HCT116 (cell line): ENCODE results near the gene SLC35D1. TPM values are rescaled to one million over a fixed set of nuclear protein-coding genes. Genes with fewer than 3 reads are reported as not detected.

Source experiments
- ATAC-seq: fragments of 200-7000 bp; cut with Tn5 transposase; 2 replicates; pipeline ENCODE4 v1.9.1; 2020; ENCODE audit warnings: mild to moderate bottlenecking, moderate library complexity
- BruUV-seq: library from RNA; stranded (reverse); fragments of 400-500 nt; replicated peaks from 2 replicates; lab custom pipeline; 2021; lab: Mats Ljungman, UMichigan
- CTCF ChIA-PET: fragments of 300-600 bp; sonication (Branson Sonifier 250); formaldehyde crosslinking; loops from one replicate; lab custom pipeline; 2021; ENCODE audit warnings: antibody characterized with exemption; lab: Charles Lee
- POLR2A ChIA-PET: fragments of 300-600, 350-600 bp; sonication (Branson Sonifier 250); formaldehyde crosslinking; loops from one replicate; lab custom pipeline; 2021; ENCODE audit warnings: antibody characterized with exemption; lab: Charles Lee
- RAD21 ChIA-PET, 2 experiments: fragments of 300-600 bp; sonication (Branson Sonifier 250); formaldehyde crosslinking; loops; one replicate each; lab custom pipeline; 2023; ENCODE audit warnings: low total read pairs in 2 of 2; ENCODE audit not compliant: uncharacterized antibody in 2 of 2, unreplicated experiment in 2 of 2, low non-redundant PET in 1 of 2; lab: Charles Lee
- DNase-seq: peaks from one replicate; pipeline ENCODE4 v3.0.0-alpha.2; 2010; ENCODE audit warnings: low read depth, low spot score
- H2AFZ ChIP-seq: fragments of 200-600 bp; shearing (Covaris generic), sonication (generic); 2 replicates; pipeline ENCODE4 v1.6.1; 2017; ENCODE audit warnings: low read depth, mixed run types, mixed read lengths, antibody characterized with exemption, low read length; ENCODE audit not compliant: poor library complexity, severe bottlenecking
- H3K27ac ChIP-seq: 2 replicates; pipeline ENCODE4 v1.5.1; 2012; ENCODE audit warnings: low read depth, low read length
- H3K27me3 ChIP-seq: fragments of 200-600 bp; sonication (generic); 2 replicates; pipeline ENCODE4 v1.6.1; 2016; ENCODE audit warnings: mixed run types, low read length, mixed read lengths; ENCODE audit not compliant: insufficient read depth
- H3K36me3 ChIP-seq, 2 experiments: fragments of 200-500 bp in 1 of 2; fragments of 200-600 bp in 1 of 2; sonication (Bioruptor generic) in 1 of 2; sonication (generic) in 1 of 2; 2 replicates each; pipeline versions ENCODE4 v1.5.1 to v1.6.1; 2014 to 2016; ENCODE audit warnings: low read length in 2 of 2, inconsistent platforms in 1 of 2, mixed read lengths in 1 of 2, mixed run types in 1 of 2; ENCODE audit not compliant: insufficient read depth in 2 of 2, control insufficient read depth in 1 of 2
- H3K4me1 ChIP-seq, 2 experiments: fragments of 200-600 bp in 1 of 2; sonication (generic) in 1 of 2; 2 replicates each; pipeline versions ENCODE4 v1.5.1 to v1.6.1; 2012 to 2017; ENCODE audit warnings: low read length in 2 of 2, inconsistent platforms in 1 of 2, mild to moderate bottlenecking in 1 of 2, mixed read lengths in 1 of 2, mixed run types in 1 of 2, moderate library complexity in 1 of 2; ENCODE audit not compliant: insufficient read depth in 2 of 2, control insufficient read depth in 1 of 2
- H3K4me2 ChIP-seq: fragments of 200-600 bp; sonication (generic); 2 replicates; pipeline ENCODE4 v1.6.1; 2017; ENCODE audit warnings: mixed run types, low read length, mixed read lengths
- H3K4me3 ChIP-seq, 2 experiments: fragments of 200-600 bp in 1 of 2; sonication (generic) in 1 of 2; replicated peaks in 1 of 2; 2 replicates each; pipeline ENCODE4 v1.5.1; 2011 to 2016; ENCODE audit warnings: low read length in 2 of 2, control low read depth in 1 of 2, low read depth in 1 of 2, mild to moderate bottlenecking in 1 of 2, mixed read lengths in 1 of 2, mixed run types in 1 of 2
- H3K79me2 ChIP-seq: fragments of 200-600 bp; sonication (generic); 2 replicates; pipeline ENCODE4 v1.6.1; 2017; ENCODE audit warnings: mild to moderate bottlenecking, mixed run types, low read length, moderate library complexity, mixed read lengths; ENCODE audit not compliant: insufficient read depth
- H3K9ac ChIP-seq: fragments of 200-600 bp; sonication (generic); 2 replicates; pipeline ENCODE4 v1.6.1; 2016; ENCODE audit warnings: low read length, mixed read lengths
- H3K9me2 ChIP-seq: fragments of 200-600 bp; sonication (generic), shearing (Covaris generic); 2 replicates; pipeline ENCODE4 v1.6.1; 2017; ENCODE audit warnings: mixed run types, mild to moderate bottlenecking, moderate library complexity; ENCODE audit not compliant: insufficient read depth
- H3K9me3 ChIP-seq, 2 experiments: fragments of 200-500 bp in 1 of 2; fragments of 200-600 bp in 1 of 2; sonication (Bioruptor generic) in 1 of 2; sonication (generic) in 1 of 2; 2 replicates each; pipeline ENCODE4 v1.6.1; 2014 to 2017; ENCODE audit warnings: low read length in 2 of 2, mixed read lengths in 2 of 2, inconsistent platforms in 1 of 2, low read depth in 1 of 2, mild to moderate bottlenecking in 1 of 2, mixed run types in 1 of 2, moderate library complexity in 1 of 2; ENCODE audit not compliant: control insufficient read depth in 1 of 2, insufficient read depth in 1 of 2
- H4K20me1 ChIP-seq: fragments of 200-600 bp; sonication (generic), shearing (Covaris generic); 2 replicates; pipeline ENCODE4 v1.6.1; 2017; ENCODE audit warnings: mixed run types, mild to moderate bottlenecking, moderate library complexity; ENCODE audit not compliant: insufficient read depth
- CEBPB ChIP-seq: IDR thresholded peaks from 2 replicates; pipeline ENCODE4 v1.6.1; 2012; ENCODE audit warnings: low read depth
- CTCF ChIP-seq, 3 experiments: fragments of 200-600 bp in 1 of 3; sonication (generic) in 1 of 3; IDR thresholded peaks in 2 of 3; conservative IDR thresholded peaks in 1 of 3; 2 replicates each; pipeline ENCODE4 v1.5.1; 2012 to 2017; ENCODE audit warnings: low read depth in 2 of 3, low read length in 2 of 3, antibody characterized with exemption in 1 of 3, borderline replicate concordance in 1 of 3, control low read depth in 1 of 3, mild to moderate bottlenecking in 1 of 3, mixed read lengths in 1 of 3, mixed run types in 1 of 3, moderate library complexity in 1 of 3; ENCODE audit not compliant: insufficient read depth in 1 of 3
- EGR1 ChIP-seq: IDR thresholded peaks from 2 replicates; pipeline ENCODE4 v1.6.1; 2012; ENCODE audit warnings: low read depth
- ELF1 ChIP-seq: IDR thresholded peaks from 2 replicates; pipeline ENCODE4 v1.6.1; 2012; ENCODE audit warnings: low read depth, borderline replicate concordance
- EZH2 ChIP-seq: fragments of 200-600 bp; sonication (generic); IDR thresholded peaks from 2 replicates; pipeline ENCODE4 v1.6.1; 2017; ENCODE audit warnings: antibody characterized with exemption, mixed run types
- FOSL1 ChIP-seq: IDR thresholded peaks from 2 replicates; pipeline ENCODE4 v1.6.1; 2012; ENCODE audit warnings: low read depth
- POLR2A ChIP-seq: IDR thresholded peaks from 2 replicates; pipeline ENCODE4 v1.7.0; 2011; ENCODE audit warnings: borderline replicate concordance; ENCODE audit not compliant: insufficient read depth, insufficient read length; ENCODE audit errors: extremely low read depth
- POLR2AphosphoS5 ChIP-seq: IDR thresholded peaks from 2 replicates; pipeline ENCODE4 v1.6.1; 2011; ENCODE audit warnings: mild to moderate bottlenecking, low read depth, low read length, moderate library complexity
- RAD21 ChIP-seq: IDR thresholded peaks from 2 replicates; pipeline ENCODE4 v1.6.1; 2012; ENCODE audit warnings: low read depth, mild to moderate bottlenecking
- SIN3A ChIP-seq: IDR thresholded peaks from 2 replicates; pipeline ENCODE4 v1.6.1; 2012; ENCODE audit warnings: low read depth
- YY1 ChIP-seq: IDR thresholded peaks from 2 replicates; pipeline ENCODE4 v1.6.1; 2011; ENCODE audit warnings: low read length, low read depth, moderate library complexity, mild to moderate bottlenecking; ENCODE audit not compliant: insufficient replicate concordance; ENCODE audit errors: extremely low read depth
- ZBTB33 ChIP-seq: IDR thresholded peaks from 2 replicates; pipeline ENCODE4 v1.6.1; 2011; ENCODE audit warnings: mild to moderate bottlenecking, low read length, moderate library complexity; ENCODE audit not compliant: insufficient replicate concordance; ENCODE audit errors: extremely low read depth
- ZNF274 ChIP-seq: fragments of 200-500 bp; sonication (Bioruptor generic); IDR thresholded peaks from 2 replicates; pipeline ENCODE4 v1.6.1; 2014; ENCODE audit warnings: mild to moderate bottlenecking, low read depth, low read length, inconsistent platforms
- intact Hi-C: fragments of 100-400 bp; cut with micrococcal nuclease; formaldehyde crosslinking; loops from 2 replicates; pipeline ENCODE4 v1.10.0; 2022
- total RNA-seq: library from RNA; stranded (reverse); gene quantifications from one replicate; pipeline ENCODE4 v1.2.1, GENCODE V29; 2021; ENCODE audit not compliant: unreplicated experiment

SLC35D1 gene
- total RNA-seq, 1 experiment from 2014 or later = 6.1 TPM

- Histone ChIP-seq H3K9me3 (no peaks in the 10 kb centered on the region), H3K9ac (no peak overlapping the region), H3K9me2 (no peaks in the 10 kb centered on the region), H3K79me2 (no peaks in the 10 kb centered on the region), H3K4me1 (no peaks in the 10 kb centered on the region), H3K27ac (no peak overlapping the region), H4K20me1 (no peaks in the 10 kb centered on the region), H3K27me3 (no peaks in the 10 kb centered on the region), H3K4me3 (no peak overlapping the region), H3K36me3 (no peaks in the 10 kb centered on the region), H2AFZ (no peak overlapping the region), H3K4me2 (no peak overlapping the region)
- POLR2A ChIA-PET = no interaction called here
- BruUV-seq = no TSS peak
- no peak for DNase-seq
- no peak for ATAC-seq
- TF ChIP-seq ZNF274 = no peak
- no peak for TF ChIP-seq ZBTB33
- no peak for TF ChIP-seq SIN3A
- no peak for TF ChIP-seq ELF1
- TF ChIP-seq EGR1 = no peak
- RAD21 ChIA-PET = no interaction called here
- intact Hi-C loops = no loop called here
- CTCF ChIA-PET = no interaction called here
Measured at GRCh38 chr1:67084765-67085318, 30.9 kb upstream of the SLC35D1 start.

- Histone ChIP-seq H2AFZ (no peak overlapping the region), H3K9ac (no peak overlapping the region), H3K27ac (no peak overlapping the region), H4K20me1 (no peaks in the 10 kb centered on the region), H3K27me3 (no peaks in the 10 kb centered on the region), H3K4me1 (no peaks in the 10 kb centered on the region), H3K79me2 (no peaks in the 10 kb centered on the region), H3K36me3 (no peaks in the 10 kb centered on the region), H3K9me3 (no peaks in the 10 kb centered on the region), H3K4me2 (no peak overlapping the region), H3K9me2 (no peaks in the 10 kb centered on the region), H3K4me3 (no peak overlapping the region)
- CTCF ChIA-PET = no interaction called here
- TF ChIP-seq SIN3A (no peak), EZH2 (no peak), ELF1 (no peak), YY1 (no peak), CTCF (IDR thresholded peaks at IDR 0.05 in 2 of 3, conservative IDR thresholded peaks at IDR 0.05 in 1 of 3; ENCODE audit: borderline replicate concordance in 1 of 3, insufficient read depth in 1 of 3, low read depth in 2 of 3, low read length in 2 of 3) (no peak), CEBPB (no peak), POLR2AphosphoS5 (no peak), ZBTB33 (no peak), RAD21 (no peak), POLR2A (no peak), ZNF274 (no peak), EGR1 (no peak), FOSL1 (no peak)
- intact Hi-C loops = no loop called here
- no TSS peak for BruUV-seq
- POLR2A ChIA-PET = no interaction called here
- RAD21 ChIA-PET = no interaction called here
- DNase-seq (no peak), ATAC-seq (no peak)
Measured at GRCh38 chr1:67078291-67078690, 24.3 kb upstream of the SLC35D1 start.
